GM12891 (cell line): ENCODE results near the gene ATP6V1E1.

Source experiments
- PAX5 ChIP-seq: IDR thresholded peaks from 2 replicates; pipeline ENCODE4 v1.6.1; 2011; ENCODE audit warnings: low read length, moderate library complexity, mild to moderate bottlenecking; ENCODE audit not compliant: insufficient read depth, severe bottlenecking
- POLR2A ChIP-seq: IDR thresholded peaks from 2 replicates; pipeline ENCODE4 v1.6.1; 2011; ENCODE audit warnings: low read depth, low read length, control low read depth
- POLR2AphosphoS5 ChIP-seq: IDR thresholded peaks from 2 replicates; pipeline ENCODE4 v1.6.1; 2011; ENCODE audit warnings: low read depth, low read length, control low read depth
- SPI1 ChIP-seq: IDR thresholded peaks from 2 replicates; pipeline ENCODE4 v1.6.1; 2011; ENCODE audit warnings: low read depth, low read length, control low read depth
- TAF1 ChIP-seq: IDR thresholded peaks from 2 replicates; pipeline ENCODE4 v1.6.1; 2011; ENCODE audit warnings: low read depth, low read length, control low read depth

GRCh38 chr22:17578136-17578754 lies 50.3 kb downstream of the ATP6V1E1 start:
- no peak for TF ChIP-seq POLR2A
- TF ChIP-seq TAF1, result no peak
- TF ChIP-seq POLR2AphosphoS5, result no peak
- TF ChIP-seq PAX5, result no peak
- TF ChIP-seq SPI1, result no peak
